Measurements from ENCODE around the gene ABCA4.

- no peak for TF ChIP-seq CTCF (IDR thresholded peaks at IDR 0.05)
- no peak for TF ChIP-seq POLR2A (IDR thresholded peaks at IDR 0.05)
These were observed 11.2 kb upstream of the ABCA4 start for GRCh38 chr1:94132111-94132510.
